ENCODE data around the gene SNTG2. TPM values are rescaled to one million over a fixed set of nuclear protein-coding genes. Genes with fewer than 3 reads are reported as not detected.
"Not testable (repeated sequence)": the region's sequence is repeated elsewhere in the genome, so short reads cannot be mapped to it uniquely, and the experiment has no call there.

SNTG2 gene
- total RNA-seq, 2 donors from 2014 or later = 2.5 to 3.8 TPM

GRCh38 chr2:1363367-1363766 is 412.7 kb downstream of the SNTG2 start:
- H3K27ac Mint-ChIP-seq = no peak overlapping the region
- peaks cover 0 to 2% of the 10 kb centered on the region in 2 donors for H3K9me3 Mint-ChIP-seq
- ATAC-seq (replicated peaks in 1 of 2) (no peak), DNase-seq (no peak)
- H3K4me3 Mint-ChIP-seq = no peak overlapping the region
- H3K27me3 Mint-ChIP-seq (ENCODE audit: low read depth) = no peaks in the 10 kb centered on the region
- H3K36me3 Mint-ChIP-seq (ENCODE audit: insufficient read depth in 2 of 2) = no peaks in the 10 kb centered on the region
- peaks cover 7% of the 10 kb centered on the region for H3K4me1 Mint-ChIP-seq (ENCODE audit: low read depth)

GRCh38 chr2:1366546-1367134 is 416.0 kb downstream of the SNTG2 start:
- no peak for ATAC-seq (replicated peaks in 1 of 2)
- peaks cover 0 to 2% of the 10 kb centered on the region in 2 donors for H3K9me3 Mint-ChIP-seq
- no peak overlapping the region for H3K27ac Mint-ChIP-seq
- H3K4me1 Mint-ChIP-seq (ENCODE audit: low read depth) = peaks cover 7% of the 10 kb centered on the region
- H3K4me3 Mint-ChIP-seq = no peak overlapping the region
- peak in 1 of 2 donors; percentile 10 for DNase-seq
- H3K36me3 Mint-ChIP-seq (ENCODE audit: insufficient read depth in 2 of 2) = no peaks in the 10 kb centered on the region
- no peaks in the 10 kb centered on the region for H3K27me3 Mint-ChIP-seq (ENCODE audit: low read depth)

- no peak for DNase-seq
- Mint-ChIP-seq H3K27me3 (ENCODE audit: low read depth) (no peaks in the 10 kb centered on the region), H3K4me1 (ENCODE audit: low read depth) (peaks cover 7% of the 10 kb centered on the region), H3K9me3 (peaks cover 0 to 2% of the 10 kb centered on the region in 2 donors), H3K27ac (no peak overlapping the region), H3K4me3 (no peak overlapping the region), H3K36me3 (ENCODE audit: insufficient read depth in 2 of 2) (no peaks in the 10 kb centered on the region)
- ATAC-seq (replicated peaks in 1 of 2) = no peak
Measured at GRCh38 chr2:1367601-1368000, 417.0 kb downstream of the SNTG2 start.

- peaks cover 7% of the 10 kb centered on the region for H3K4me1 Mint-ChIP-seq (ENCODE audit: low read depth)
- no peaks in the 10 kb centered on the region for H3K36me3 Mint-ChIP-seq (ENCODE audit: insufficient read depth in 2 of 2)
- no peak for ATAC-seq (replicated peaks in 1 of 2)
- DNase-seq = no peak
- no peaks in the 10 kb centered on the region for H3K27me3 Mint-ChIP-seq (ENCODE audit: low read depth)
- no peaks in the 10 kb centered on the region for H3K9me3 Mint-ChIP-seq
- H3K4me3 Mint-ChIP-seq = no peak overlapping the region
- no peak overlapping the region for H3K27ac Mint-ChIP-seq
Measured at GRCh38 chr2:1369905-1370304, 419.3 kb downstream of the SNTG2 start.

GRCh38 chr2:1370461-1370860 is 419.8 kb downstream of the SNTG2 start:
- Mint-ChIP-seq H3K27me3 (ENCODE audit: low read depth) (no peaks in the 10 kb centered on the region), H3K9me3 (no peaks in the 10 kb centered on the region), H3K27ac (no peak overlapping the region), H3K36me3 (ENCODE audit: insufficient read depth in 2 of 2) (no peaks in the 10 kb centered on the region), H3K4me1 (ENCODE audit: low read depth) (peaks cover 7% of the 10 kb centered on the region), H3K4me3 (no peak overlapping the region)
- ATAC-seq (replicated peaks in 1 of 2) (no peak), DNase-seq (no peak)

- Mint-ChIP-seq H3K36me3 (ENCODE audit: insufficient read depth in 2 of 2) (no peaks in the 10 kb centered on the region), H3K4me3 (no peak overlapping the region), H3K9me3 (no peaks in the 10 kb centered on the region), H3K4me1 (ENCODE audit: low read depth) (peaks cover 4% of the 10 kb centered on the region), H3K27me3 (ENCODE audit: low read depth) (no peaks in the 10 kb centered on the region), H3K27ac (no peak overlapping the region)
- ATAC-seq (replicated peaks in 1 of 2) (no peak), DNase-seq (no peak)
Measured at GRCh38 chr2:1371082-1371481, 420.4 kb downstream of the SNTG2 start.

GRCh38 chr2:1373830-1374229 is 423.2 kb downstream of the SNTG2 start:
- DNase-seq (no peak), ATAC-seq (replicated peaks in 1 of 2) (no peak)
- no peaks in the 10 kb centered on the region for H3K9me3 Mint-ChIP-seq
- no peaks in the 10 kb centered on the region for H3K4me1 Mint-ChIP-seq (ENCODE audit: low read depth)
- no peak overlapping the region for H3K4me3 Mint-ChIP-seq
- no peaks in the 10 kb centered on the region for H3K36me3 Mint-ChIP-seq (ENCODE audit: insufficient read depth in 2 of 2)
- no peak overlapping the region for H3K27ac Mint-ChIP-seq
- no peaks in the 10 kb centered on the region for H3K27me3 Mint-ChIP-seq (ENCODE audit: low read depth)

- no peak for ATAC-seq (replicated peaks in 1 of 2)
- H3K27me3 Mint-ChIP-seq (ENCODE audit: low read depth) = no peaks in the 10 kb centered on the region
- no peak overlapping the region for H3K27ac Mint-ChIP-seq
- H3K9me3 Mint-ChIP-seq = no peaks in the 10 kb centered on the region
- no peaks in the 10 kb centered on the region for H3K36me3 Mint-ChIP-seq (ENCODE audit: insufficient read depth in 2 of 2)
- no peaks in the 10 kb centered on the region for H3K4me1 Mint-ChIP-seq (ENCODE audit: low read depth)
- DNase-seq = no peak
- no peak overlapping the region for H3K4me3 Mint-ChIP-seq
Measured at GRCh38 chr2:1374287-1374686, 423.6 kb downstream of the SNTG2 start.

- Mint-ChIP-seq H3K4me1 (ENCODE audit: low read depth) (no peaks in the 10 kb centered on the region), H3K27me3 (ENCODE audit: low read depth) (no peaks in the 10 kb centered on the region), H3K27ac (no peak overlapping the region), H3K36me3 (ENCODE audit: insufficient read depth in 2 of 2) (no peaks in the 10 kb centered on the region), H3K9me3 (no peaks in the 10 kb centered on the region), H3K4me3 (no peak overlapping the region)
- ATAC-seq (replicated peaks in 1 of 2) = no peak
- no peak for DNase-seq
Measured at GRCh38 chr2:1375794-1376193, 425.1 kb downstream of the SNTG2 start.

GRCh38 chr2:1377473-1377872 is 426.8 kb downstream of the SNTG2 start:
- Mint-ChIP-seq H3K4me1 (ENCODE audit: low read depth) (no peaks in the 10 kb centered on the region), H3K4me3 (no peak overlapping the region), H3K27me3 (ENCODE audit: low read depth) (no peaks in the 10 kb centered on the region), H3K36me3 (ENCODE audit: insufficient read depth in 2 of 2) (no peaks in the 10 kb centered on the region), H3K9me3 (no peaks in the 10 kb centered on the region), H3K27ac (no peak overlapping the region)
- DNase-seq (no peak), ATAC-seq (replicated peaks in 1 of 2) (no peak)

- Mint-ChIP-seq H3K27ac (no peak overlapping the region), H3K9me3 (peaks cover 0 to 1% of the 10 kb centered on the region in 2 donors), H3K27me3 (ENCODE audit: low read depth) (no peaks in the 10 kb centered on the region), H3K4me3 (no peak overlapping the region), H3K36me3 (ENCODE audit: insufficient read depth in 2 of 2) (no peaks in the 10 kb centered on the region), H3K4me1 (ENCODE audit: low read depth) (no peaks in the 10 kb centered on the region)
- DNase-seq (no peak), ATAC-seq (replicated peaks in 1 of 2) (no peak)
Measured at GRCh38 chr2:1378456-1379150, 428.0 kb downstream of the SNTG2 start.

GRCh38 chr2:1381644-1382043 is 431.0 kb downstream of the SNTG2 start:
- ATAC-seq (replicated peaks in 1 of 2) = no peak
- no peak for DNase-seq
- Mint-ChIP-seq H3K36me3 (ENCODE audit: insufficient read depth in 2 of 2) (no peaks in the 10 kb centered on the region), H3K27ac (no peak overlapping the region), H3K4me3 (no peak overlapping the region), H3K9me3 (peaks cover 3% of the 10 kb centered on the region in 2 donors), H3K27me3 (ENCODE audit: low read depth) (no peaks in the 10 kb centered on the region), H3K4me1 (ENCODE audit: low read depth) (no peaks in the 10 kb centered on the region)

- not testable (repeated sequence) for H3K4me1 Mint-ChIP-seq (ENCODE audit: low read depth); H3K36me3 Mint-ChIP-seq (ENCODE audit: insufficient read depth in 2 of 2); H3K9me3 Mint-ChIP-seq; H3K27me3 Mint-ChIP-seq (ENCODE audit: low read depth); H3K4me3 Mint-ChIP-seq; H3K27ac Mint-ChIP-seq; DNase-seq; ATAC-seq (replicated peaks in 1 of 2)
Measured at GRCh38 chr2:1387954-1388725, 437.5 kb downstream of the SNTG2 start.

Data from activated T-cell treated with anti-CD3 and anti-CD28 coated beads, Interleukin-2, amount 50 U/mL, for 72 hours (primary cell).